HEK293T (cell line): ENCODE results near the gene KRT20.

Source experiments
- ARNT ChIP-seq: fragments of 450-650 bp; IDR thresholded peaks from 2 replicates; pipeline ENCODE4 v1.6.1; 2017; ENCODE audit warnings: mild to moderate bottlenecking
- BHLHE40 ChIP-seq: fragments of 450-650 bp; IDR thresholded peaks from 2 replicates; pipeline ENCODE4 v1.6.1; 2016; ENCODE audit warnings: mild to moderate bottlenecking, moderate library complexity, borderline replicate concordance
- CTBP1 ChIP-seq: fragments of 450-650 bp; IDR thresholded peaks from 2 replicates; pipeline ENCODE4 v1.6.1; 2016; ENCODE audit warnings: borderline replicate concordance
- ELF4 ChIP-seq: fragments of 450-650 bp; IDR thresholded peaks from 2 replicates; pipeline ENCODE4 v1.6.1; 2017; ENCODE audit warnings: antibody characterized with exemption
- FOXA1 ChIP-seq: fragments of 450-650 bp; IDR thresholded peaks from 2 replicates; pipeline ENCODE4 v1.6.1; 2016; ENCODE audit warnings: mild to moderate bottlenecking
- FOXK2 ChIP-seq: fragments of 450-650 bp; IDR thresholded peaks from 2 replicates; pipeline ENCODE4 v1.6.1; 2016; ENCODE audit warnings: mild to moderate bottlenecking
- FOXM1 ChIP-seq: fragments of 450-650 bp; IDR thresholded peaks from 2 replicates; pipeline ENCODE4 v1.6.1; 2017; ENCODE audit warnings: mild to moderate bottlenecking, borderline replicate concordance
- HDGF ChIP-seq: fragments of 450-650 bp; IDR thresholded peaks from 2 replicates; pipeline ENCODE4 v1.6.1; 2017; ENCODE audit warnings: antibody characterized with exemption, borderline replicate concordance
- NFRKB ChIP-seq: fragments of 450-650 bp; IDR thresholded peaks from 2 replicates; pipeline ENCODE4 v1.6.1; 2016; ENCODE audit warnings: mild to moderate bottlenecking, moderate library complexity
- SP1 ChIP-seq: fragments of 450-650 bp; IDR thresholded peaks from 2 replicates; pipeline ENCODE4 v1.6.1; 2017
- SUZ12 ChIP-seq: fragments of 450-650 bp; IDR thresholded peaks from 2 replicates; pipeline ENCODE4 v1.6.1; 2016; ENCODE audit warnings: mild to moderate bottlenecking
- TARDBP ChIP-seq: fragments of 450-650 bp; IDR thresholded peaks from 2 replicates; pipeline ENCODE4 v1.6.1; 2016
- TF ChIP-seq, protein P1 (sequence below): fragments of 450-650 bp; IDR thresholded peaks from 2 replicates; pipeline ENCODE4 v1.6.1; 2016

DNA sequence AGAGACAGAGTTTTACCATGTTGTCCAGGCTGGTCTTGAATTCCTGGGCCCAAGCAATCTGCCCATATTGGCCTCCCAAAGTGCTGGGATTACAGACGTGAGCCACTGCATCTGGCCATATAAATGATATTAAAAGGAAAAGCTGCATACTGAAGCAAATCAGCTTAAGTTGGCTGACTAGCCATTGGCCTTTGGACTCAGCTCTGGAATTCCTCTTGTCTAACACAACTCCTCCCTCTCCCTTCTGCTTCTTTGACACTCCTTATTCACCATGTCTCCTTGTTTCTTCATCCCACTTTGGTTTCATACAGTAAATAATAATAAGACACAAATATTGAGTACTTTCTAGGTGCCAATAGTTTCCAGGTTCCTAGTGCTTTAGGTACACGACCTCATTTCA lies 25.5 kb downstream of the KRT20 start:
- no peak for TF ChIP-seq NFRKB
- no peak for TF ChIP-seq SP1
- no peak for TF ChIP-seq CTBP1
- TF ChIP-seq FOXM1: no peak
- no peak for TF ChIP-seq FOXA1
- TF ChIP-seq FOXK2: no peak
- TF ChIP-seq TARDBP: no peak
- no peak for TF ChIP-seq SUZ12
- TF ChIP-seq ELF4: no peak
- TF ChIP-seq ARNT: no peak
- no peak for TF ChIP-seq HDGF
- TF ChIP-seq BHLHE40: no peak
- TF ChIP-seq, protein P1, sequence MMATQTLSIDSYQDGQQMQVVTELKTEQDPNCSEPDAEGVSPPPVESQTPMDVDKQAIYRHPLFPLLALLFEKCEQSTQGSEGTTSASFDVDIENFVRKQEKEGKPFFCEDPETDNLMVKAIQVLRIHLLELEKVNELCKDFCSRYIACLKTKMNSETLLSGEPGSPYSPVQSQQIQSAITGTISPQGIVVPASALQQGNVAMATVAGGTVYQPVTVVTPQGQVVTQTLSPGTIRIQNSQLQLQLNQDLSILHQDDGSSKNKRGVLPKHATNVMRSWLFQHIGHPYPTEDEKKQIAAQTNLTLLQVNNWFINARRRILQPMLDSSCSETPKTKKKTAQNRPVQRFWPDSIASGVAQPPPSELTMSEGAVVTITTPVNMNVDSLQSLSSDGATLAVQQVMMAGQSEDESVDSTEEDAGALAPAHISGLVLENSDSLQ: no peak
